GM12875 (cell line): ENCODE data around the gene ARIH2.

ENCODE experiments used
- H3K4me3 ChIP-seq: one replicate; pipeline ENCODE4 v1.5.1; 2011; ENCODE audit warnings: low read depth, low read length, control low read depth
- TF ChIP-seq, protein P1 (sequence below): IDR thresholded peaks from 2 replicates; pipeline ENCODE4 v1.5.1; 2011; ENCODE audit warnings: low read depth, mild to moderate bottlenecking, control low read depth, inconsistent platforms, low read length, moderate library complexity, borderline replicate concordance; ENCODE audit not compliant: insufficient read depth

Gene ARIH2

GRCh38 chr3:48938689-48939088, 20.0 kb downstream of the ARIH2 start:
- no peak overlapping the region for H3K4me3 ChIP-seq

GRCh38 chr3:48945432-48945831, 26.8 kb downstream of the ARIH2 start:
- H3K4me3 ChIP-seq = no peak overlapping the region
- TF ChIP-seq, protein P1, sequence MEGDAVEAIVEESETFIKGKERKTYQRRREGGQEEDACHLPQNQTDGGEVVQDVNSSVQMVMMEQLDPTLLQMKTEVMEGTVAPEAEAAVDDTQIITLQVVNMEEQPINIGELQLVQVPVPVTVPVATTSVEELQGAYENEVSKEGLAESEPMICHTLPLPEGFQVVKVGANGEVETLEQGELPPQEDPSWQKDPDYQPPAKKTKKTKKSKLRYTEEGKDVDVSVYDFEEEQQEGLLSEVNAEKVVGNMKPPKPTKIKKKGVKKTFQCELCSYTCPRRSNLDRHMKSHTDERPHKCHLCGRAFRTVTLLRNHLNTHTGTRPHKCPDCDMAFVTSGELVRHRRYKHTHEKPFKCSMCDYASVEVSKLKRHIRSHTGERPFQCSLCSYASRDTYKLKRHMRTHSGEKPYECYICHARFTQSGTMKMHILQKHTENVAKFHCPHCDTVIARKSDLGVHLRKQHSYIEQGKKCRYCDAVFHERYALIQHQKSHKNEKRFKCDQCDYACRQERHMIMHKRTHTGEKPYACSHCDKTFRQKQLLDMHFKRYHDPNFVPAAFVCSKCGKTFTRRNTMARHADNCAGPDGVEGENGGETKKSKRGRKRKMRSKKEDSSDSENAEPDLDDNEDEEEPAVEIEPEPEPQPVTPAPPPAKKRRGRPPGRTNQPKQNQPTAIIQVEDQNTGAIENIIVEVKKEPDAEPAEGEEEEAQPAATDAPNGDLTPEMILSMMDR = no peak

More at GRCh38 chr3:48938689-48939088, 20.0 kb downstream of the ARIH2 start:
- TF ChIP-seq, protein P1 = no peak

GRCh38 chr3:48945891-48946549, 27.4 kb downstream of the ARIH2 start:
- H3K4me3 ChIP-seq = no peak overlapping the region
- TF ChIP-seq, protein P1 = no peak

GRCh38 chr3:48949376-48949717, 30.7 kb downstream of the ARIH2 start:
- TF ChIP-seq, protein P1 = no peak
- no peak overlapping the region for H3K4me3 ChIP-seq

DNA sequence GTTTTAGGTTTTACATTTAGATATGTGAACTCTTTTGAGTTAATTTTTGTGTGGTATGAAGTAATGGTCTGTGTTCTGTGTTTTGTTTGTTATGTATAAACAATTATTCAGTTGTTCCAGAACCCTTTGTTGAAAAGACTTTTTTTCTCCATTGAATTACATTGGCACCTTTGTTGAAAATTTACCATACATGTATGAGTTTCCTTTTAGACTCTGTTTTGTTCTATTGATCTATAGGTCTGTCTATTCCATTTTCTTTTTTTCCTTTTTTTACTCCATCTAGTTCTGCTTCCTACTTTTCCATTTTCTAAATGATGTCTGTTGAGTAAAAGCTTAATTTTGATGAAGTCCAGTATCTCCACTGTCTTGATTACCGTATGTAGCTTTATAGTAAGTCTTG, 31.4 kb downstream of the ARIH2 start:
- TF ChIP-seq, protein P1 = no peak
- H3K4me3 ChIP-seq = no peak overlapping the region

DNA sequence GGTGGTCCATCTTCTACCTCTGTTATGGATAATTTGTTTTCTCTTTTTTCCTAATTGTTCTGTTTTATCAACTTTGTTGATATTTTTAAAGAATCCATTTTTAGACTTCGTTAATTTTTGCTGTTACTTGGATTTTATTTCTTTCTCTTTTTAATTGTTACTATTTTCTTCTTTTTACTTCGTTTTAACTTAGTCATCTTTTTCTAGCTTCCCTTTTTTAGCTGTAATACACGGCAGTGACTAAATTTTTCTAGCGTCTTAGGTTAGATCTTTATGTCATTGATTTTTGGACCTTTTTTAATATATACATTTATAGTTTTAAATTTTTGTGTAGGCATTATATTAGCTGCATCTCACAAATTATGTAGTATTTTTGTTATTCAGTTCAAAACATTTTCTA, 33.1 kb downstream of the ARIH2 start:
- no peak overlapping the region for H3K4me3 ChIP-seq
- TF ChIP-seq, protein P1 = no peak

GRCh38 chr3:48952510-48953118, 34.0 kb downstream of the ARIH2 start:
- H3K4me3 ChIP-seq = no peak overlapping the region
- TF ChIP-seq, protein P1 = peak; percentile 69
